ENCODE measurements around the gene MBD5. TPM values are rescaled to one million over a fixed set of nuclear protein-coding genes. Genes with fewer than 3 reads are reported as not detected.
A peak's percentile ranks its signal among the peaks of the same experiment; 100 is the strongest.

MBD5 gene
- total RNA-seq, 1 experiment from 2014 or later = 25.1 TPM

DNA sequence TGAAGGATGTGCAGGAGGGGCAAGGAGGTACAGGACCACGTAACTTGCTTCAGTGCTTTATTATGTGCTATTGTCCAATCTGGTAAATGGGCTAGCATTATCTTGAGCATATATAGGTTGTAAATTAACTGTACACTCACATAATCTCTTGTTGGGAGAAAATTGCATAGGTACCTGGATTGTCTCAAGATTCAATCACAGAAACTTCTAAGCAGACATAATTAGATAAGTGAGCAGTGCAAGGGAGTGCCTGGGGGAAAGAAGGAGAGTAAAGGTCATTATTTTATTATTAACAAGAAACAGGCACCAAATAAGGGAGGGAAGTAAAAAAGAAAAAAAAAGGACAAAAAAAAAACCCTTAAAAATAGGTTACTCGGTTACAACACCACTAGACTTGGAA lies 186.2 kb downstream of the MBD5 start:
- DNase-seq (ENCODE audit: extremely low read depth, low read depth) = no peak

DNA sequence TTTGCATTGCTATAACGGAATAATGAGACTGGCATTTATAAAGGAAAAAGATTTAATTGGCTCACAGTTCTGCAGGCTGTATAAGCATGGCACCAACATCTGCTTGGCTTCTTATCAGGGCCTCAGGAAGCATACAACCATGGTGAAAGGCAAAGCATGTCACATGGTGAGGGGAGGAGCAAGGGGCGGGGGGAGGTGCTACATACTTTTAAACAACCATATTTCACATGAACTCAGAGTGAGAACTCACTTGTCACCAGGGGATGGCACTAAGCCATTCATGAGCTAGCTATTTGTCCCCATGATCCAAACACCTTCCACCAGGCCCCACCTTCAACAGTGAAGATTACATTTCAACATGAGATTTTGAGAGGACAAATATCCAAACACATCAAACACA lies 188.7 kb downstream of the MBD5 start:
- no peak for DNase-seq (ENCODE audit: extremely low read depth, low read depth)

DNA sequence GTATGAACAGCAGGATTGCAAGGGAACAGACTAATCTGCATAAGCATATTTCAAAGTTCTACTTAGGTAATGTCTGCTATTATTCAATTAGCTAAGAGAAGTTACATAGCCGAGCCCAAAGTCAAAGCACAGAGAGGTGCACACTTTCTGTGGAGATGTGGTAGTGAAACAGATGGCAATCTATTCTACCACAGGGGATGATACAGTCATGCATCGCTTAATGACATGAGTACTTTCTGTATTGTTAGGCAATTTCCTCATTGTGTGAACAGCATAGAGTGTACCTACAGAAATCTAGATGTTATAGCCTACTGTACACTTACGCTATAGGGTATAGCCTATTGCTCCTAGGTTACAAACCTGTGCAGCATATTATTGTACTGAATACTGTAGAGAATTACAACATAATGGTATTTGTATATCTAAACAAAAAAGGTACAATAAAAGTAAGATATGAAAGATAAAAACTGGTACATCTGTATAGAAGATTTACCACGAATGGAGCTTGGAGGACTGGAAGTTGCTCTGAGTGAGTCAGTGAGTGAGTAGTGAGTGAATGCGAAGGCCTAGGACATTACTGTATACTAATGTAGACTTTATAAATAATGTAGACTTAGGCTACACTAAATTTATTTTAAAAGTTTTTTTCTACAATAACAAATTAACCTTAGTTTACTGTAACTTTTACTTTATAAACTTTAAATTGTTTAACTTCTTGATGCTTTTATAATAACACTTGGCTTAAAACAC lies 197.6 kb downstream of the MBD5 start:
- no peak for DNase-seq (ENCODE audit: extremely low read depth, low read depth)

DNA sequence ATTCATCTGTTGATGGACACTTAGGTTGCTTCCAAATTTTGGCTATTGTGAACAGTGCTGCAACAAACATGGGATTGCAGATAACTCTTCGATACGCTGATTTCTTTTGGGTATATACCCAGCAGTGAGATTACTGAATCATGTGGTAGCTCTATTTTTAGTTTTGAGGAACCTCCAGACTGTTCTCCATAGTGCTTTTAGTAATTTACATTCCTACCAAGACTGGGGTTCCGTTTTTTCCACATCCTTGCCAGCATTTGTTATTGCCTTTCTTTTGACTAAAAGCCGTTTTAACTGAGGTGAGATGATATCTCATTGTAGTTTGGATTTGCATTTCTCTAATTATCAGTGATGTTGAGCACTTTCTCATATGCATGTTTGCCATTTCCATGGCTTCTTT lies 200.3 kb downstream of the MBD5 start:
- DNase-seq (ENCODE audit: extremely low read depth, low read depth) = no peak

DNA sequence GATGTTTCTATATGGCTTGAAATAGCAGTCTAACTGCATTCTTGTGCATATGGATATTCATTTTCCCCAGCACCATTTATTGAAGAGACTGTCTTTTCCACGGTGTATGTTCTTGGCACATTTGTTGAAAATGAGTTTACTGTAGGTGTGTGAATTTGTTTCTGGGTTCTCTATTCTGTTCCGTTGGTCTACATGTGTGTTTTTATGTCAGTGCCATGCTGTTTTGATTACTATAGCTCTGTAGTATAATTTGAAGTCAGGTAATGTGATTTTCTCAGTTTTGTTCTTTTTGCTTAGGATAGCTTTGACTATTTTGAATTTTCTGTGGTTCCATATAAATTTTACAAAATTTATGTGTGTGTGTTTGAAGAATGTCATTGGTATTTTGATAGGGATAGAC lies 201.0 kb downstream of the MBD5 start:
- DNase-seq (ENCODE audit: extremely low read depth, low read depth) = no peak

DNA sequence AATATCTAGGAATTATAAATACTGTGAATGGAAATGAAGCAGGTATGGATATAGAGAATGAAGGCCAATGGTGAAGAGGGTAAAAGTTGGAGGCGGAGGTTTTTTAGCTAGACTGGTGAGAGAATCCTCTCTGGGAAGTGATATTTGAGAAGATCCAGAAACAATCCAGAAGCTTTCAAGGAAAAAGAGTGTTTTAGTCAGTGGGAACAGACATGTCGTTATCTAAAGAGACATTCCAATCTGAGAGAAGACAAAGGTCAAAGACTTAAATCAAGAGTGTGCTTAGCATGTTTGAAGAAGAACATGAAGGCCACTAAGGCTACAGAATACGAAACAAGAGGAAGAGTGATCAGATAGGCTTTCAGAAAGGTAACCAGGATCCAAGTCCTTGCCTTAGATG lies 211.0 kb downstream of the MBD5 start:
- no peak for DNase-seq (ENCODE audit: extremely low read depth, low read depth)

DNA sequence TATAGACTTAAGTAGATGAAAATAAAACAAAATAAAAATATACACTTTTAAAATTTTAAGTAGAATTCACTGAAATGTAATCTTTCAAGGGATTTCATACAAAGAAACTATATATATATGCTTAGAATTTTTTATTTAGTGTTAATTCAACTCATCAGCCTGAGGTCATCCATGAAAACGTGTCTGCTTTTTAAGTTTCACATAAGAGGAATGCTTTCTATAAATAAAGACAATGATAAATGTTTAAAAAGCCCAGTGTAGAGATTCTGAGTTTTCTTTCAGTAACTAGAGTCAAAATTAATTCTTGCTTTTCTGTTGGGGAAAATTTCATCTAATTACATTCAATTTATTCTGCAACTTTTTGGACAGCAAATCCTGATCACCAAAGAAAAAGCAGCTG lies 213.3 kb downstream of the MBD5 start:
- DNase-seq (ENCODE audit: extremely low read depth, low read depth) = no peak

DNA sequence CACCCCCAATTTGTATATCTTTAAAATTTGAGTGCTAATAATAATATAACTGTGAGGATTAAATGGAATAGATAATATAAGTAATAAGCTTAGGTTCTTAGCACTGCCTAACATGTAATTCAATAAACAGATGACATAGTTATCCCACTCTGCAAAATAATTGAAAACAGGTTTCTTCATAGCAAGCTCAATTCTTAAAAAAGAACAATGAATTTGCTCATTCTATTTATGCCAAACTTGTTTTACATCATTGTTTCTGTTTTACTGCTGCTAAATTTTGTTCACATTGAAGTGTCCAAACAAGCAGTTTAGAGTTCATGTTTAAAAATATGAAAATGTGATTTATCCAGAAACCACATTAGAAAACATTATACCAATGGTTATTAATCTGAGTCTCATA lies 217.0 kb downstream of the MBD5 start:
- DNase-seq (ENCODE audit: extremely low read depth, low read depth) = no peak

DNA sequence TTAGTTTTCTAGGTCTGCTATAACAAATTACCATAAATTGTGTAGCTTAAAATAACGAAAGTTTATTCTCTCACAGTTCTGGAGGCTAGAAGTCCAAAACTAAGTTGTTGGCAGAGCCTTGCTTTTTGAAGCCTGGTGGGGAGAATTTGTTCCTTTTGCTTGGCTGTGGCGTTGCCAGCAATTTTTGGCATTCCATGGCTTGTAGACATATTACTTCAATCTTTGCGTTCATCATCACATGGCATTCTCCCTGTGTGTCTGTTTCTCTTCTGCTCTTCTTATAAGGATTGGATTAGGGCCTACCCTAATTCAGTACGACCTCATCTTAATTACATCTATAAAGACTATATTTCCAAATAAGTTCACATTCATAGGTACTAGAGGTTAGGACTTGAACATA lies 217.7 kb downstream of the MBD5 start:
- DNase-seq (ENCODE audit: extremely low read depth, low read depth) = no peak

DNA sequence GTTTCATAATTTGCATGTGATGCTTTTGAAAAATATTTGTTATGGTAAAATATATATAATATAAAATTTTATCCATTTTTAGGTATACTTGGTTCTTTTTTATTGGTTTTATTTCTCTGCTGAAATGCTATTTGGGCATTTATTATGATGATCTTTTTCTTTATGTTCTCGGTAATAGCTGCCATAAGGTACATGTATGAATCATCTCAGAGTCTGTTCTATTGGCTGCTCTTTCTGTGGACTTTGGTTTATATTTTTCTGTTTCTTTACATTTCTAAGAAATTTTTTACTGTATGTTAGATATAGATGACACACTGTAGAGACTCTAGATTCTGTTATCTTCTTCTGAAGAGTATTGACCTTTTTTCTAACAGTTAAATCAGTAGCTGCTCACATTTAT lies 219.9 kb downstream of the MBD5 start:
- DNase-seq (ENCODE audit: extremely low read depth, low read depth) = no peak

DNA sequence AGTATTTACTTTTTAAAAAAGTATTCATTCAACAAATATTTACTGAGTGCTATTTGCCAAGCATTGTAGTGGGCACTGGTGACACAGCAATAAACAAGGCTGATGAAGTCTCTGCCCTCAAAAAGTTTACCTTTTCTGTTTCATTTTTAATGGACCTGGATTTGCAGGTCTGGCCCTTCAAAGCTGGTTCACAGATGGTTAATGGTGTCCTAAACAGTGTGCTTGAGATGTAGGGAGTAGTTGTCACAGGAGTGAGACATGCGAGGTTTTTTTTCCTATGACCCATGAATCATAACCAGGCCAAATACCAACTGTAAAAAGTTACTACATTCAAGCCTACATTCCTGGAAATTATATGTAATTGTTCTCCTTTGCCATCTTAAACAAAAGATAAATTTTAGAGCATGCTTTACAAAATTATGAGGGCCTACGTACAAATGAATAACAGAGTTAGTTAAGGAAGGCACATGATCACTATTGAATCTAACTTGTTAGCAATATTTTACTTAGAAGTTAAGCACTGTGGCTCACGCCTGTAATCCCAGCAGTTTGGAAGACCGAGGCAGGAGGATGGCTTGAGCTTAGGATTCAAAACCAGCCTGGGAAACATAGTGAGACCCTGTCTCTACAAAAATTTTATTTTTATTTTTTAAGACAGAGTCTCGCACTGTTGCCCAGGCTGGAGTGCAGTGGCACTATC lies 223.9 kb downstream of the MBD5 start:
- peak; percentile 47 for DNase-seq (ENCODE audit: extremely low read depth, low read depth)

DNA sequence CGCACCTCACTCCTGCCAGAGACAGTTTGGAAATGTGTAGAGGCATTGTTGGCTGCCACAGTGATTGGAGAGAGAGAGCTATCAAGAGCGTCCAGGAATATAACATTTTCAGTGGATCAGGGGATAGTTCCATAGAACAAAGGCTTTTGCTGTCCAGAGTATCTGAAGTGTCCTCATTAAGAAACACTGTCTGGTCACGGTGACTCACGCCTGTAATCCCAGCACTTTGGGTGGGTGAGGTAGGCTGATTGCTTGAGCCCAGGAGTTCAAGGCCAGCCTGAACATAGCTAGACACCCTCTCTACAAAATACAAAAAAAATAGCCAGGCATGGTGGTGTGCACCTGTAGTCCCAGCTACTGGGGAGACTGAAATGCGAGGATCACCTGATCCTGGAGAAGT lies 231.1 kb downstream of the MBD5 start:
- DNase-seq (ENCODE audit: extremely low read depth, low read depth) = no peak

DNA sequence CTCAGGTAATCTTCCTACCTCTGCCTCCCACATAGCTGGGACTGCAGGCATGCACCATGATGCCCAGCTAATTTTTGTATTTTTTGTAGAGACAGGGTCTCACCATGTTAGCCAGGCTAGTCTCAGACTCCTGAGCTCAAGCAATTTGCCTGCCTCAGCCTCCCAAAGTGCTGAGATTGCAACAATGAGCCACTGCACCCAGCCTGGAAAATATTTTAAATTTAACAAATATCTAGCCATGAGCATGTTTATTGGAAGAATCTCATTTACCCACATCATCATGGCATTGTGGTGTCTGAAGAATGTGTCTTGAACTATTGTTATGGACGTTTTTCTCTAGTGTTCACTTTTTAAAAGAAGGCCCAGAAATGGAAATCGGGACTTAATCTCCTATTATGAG lies 231.8 kb downstream of the MBD5 start:
- DNase-seq (ENCODE audit: extremely low read depth, low read depth) = no peak

DNA sequence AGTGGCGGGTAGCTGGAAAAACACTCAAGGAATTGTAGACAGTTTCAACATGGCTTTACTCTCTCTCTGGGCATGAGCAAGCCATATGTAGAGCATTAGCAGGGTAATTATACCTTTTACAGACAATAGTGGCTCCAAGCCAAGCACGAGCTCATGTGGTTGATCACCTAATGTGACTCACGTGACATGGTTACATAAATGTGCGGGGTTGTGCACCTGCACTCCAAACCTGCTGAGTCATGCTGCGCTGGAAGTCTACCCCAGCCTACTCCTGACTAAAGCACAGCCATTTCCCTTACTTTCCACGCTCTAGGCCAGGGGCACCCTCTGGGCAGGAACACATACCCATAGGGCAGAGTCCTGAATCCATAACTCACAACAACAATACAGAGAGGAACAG lies 232.8 kb downstream of the MBD5 start:
- no peak for DNase-seq (ENCODE audit: extremely low read depth, low read depth)

DNA sequence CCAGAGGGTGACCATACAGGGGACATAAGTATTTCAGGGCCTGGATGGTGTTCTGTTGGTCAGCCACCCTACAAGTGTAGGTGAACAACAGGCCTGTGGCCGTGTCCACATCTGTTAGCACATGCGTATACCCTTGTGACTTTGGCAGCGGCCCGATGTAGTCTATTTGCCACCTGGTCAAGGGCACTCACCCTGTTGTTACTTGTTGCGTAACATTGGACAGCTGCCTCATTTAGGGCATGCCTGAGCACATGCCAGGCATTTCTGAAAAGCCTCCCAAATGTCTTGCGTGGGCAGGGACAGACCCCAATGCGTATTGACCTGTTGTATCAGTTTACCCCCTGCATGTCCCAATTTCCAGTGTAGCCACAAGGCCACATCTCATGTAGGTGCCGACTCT lies 235.0 kb downstream of the MBD5 start:
- DNase-seq (ENCODE audit: extremely low read depth, low read depth) = no peak

DNA sequence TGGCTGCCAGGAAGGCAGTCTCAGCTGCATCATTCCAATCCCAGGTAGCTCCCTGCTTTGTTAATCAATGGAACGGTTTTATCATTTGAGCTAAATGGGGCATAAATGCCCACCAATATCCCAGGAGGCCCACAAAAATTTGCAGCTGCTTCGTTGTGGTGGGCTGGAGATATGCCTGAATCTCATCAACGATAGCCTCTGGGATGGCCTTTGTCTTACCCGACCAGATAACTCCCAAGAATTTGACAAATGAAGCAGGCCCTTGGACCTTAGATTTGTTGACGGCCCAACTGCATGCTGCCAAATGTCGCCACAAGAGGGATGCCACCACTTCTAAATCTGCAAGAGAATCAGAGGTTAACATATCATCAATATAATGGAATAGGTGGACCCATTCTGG lies 236.4 kb downstream of the MBD5 start:
- no peak for DNase-seq (ENCODE audit: extremely low read depth, low read depth)

DNA sequence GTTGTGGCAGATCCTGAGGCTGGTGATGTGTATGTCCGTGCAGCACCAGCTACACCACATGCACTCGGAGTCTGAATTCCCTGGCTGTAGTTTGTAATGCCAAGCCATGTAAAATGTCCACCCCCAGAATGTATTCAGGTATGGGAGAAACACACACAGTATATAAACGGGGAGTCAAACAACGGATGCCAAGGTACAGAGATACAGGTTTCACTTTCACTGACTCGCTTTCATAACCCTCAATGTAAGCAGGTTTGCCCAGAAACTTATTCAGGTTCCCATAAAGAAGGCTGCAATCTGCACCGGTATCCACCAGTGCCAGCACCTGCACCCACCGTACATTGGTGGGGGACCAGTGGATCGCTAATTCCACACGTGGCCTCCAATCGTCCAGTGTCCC lies 237.2 kb downstream of the MBD5 start:
- DNase-seq (ENCODE audit: extremely low read depth, low read depth) = no peak

DNA sequence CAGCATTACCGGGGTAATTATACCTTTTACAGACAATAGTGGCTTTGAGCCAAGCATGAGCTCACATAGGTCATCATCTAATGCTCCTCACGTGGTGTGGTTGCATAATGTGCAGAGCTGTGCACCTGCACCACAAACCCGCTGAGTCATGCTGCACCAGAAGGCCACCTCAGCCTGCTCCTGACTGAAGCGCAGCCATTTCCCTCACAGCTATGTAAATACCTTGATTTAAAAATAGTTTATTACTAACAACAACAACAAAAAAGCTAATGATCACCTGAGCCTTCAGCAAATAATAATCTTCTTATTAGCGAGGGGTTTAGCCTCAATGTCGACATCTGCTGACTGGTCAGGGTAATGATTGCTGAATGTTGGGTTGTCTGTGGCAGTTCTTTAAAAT lies 238.8 kb downstream of the MBD5 start:
- no peak for DNase-seq (ENCODE audit: extremely low read depth, low read depth)

DNA sequence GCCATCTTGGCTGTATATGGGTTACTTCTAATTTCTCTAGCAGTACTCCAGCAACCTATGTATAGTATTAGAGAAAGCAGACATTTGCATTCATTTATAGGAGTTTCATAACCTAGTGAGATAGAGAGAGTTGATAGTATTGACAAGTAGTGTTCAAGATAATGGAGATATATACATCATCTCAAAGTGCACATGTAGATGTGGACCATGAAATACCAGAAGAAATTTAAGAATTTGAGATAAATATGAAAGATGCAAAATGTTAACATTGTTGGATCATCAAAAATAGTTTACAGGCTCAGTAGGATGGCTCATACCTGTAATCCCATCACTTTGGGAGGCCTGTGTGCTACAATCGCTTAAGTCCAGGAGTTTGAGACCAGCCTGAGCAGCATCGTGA lies 243.0 kb downstream of the MBD5 start:
- DNase-seq (ENCODE audit: extremely low read depth, low read depth) = no peak

DNA sequence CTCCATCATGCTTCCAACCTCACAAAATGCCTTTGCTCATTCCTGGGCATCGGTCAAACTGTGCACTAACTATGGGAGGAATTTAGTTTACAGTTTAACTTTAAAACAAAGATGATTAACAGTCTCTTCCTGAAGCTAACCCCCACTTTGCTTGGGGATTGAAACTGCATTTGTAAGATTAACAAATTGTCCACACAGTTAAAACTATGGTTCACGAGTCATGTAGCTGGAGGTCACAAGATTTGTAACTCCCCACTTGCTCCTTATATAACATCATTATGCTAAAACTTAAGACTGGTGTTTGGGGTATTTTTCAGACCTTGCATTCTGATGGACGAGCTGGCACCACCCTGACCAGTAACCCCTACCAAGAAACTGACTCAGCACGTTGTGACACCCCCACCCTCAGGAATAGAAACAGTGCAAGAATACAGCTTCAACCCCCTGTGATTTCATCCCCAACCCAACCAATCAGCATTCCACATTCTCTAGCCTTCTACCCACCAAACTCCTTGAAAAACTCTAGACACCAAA lies 252.3 kb downstream of the MBD5 start:
- no peak for DNase-seq (ENCODE audit: extremely low read depth, low read depth)

DNA sequence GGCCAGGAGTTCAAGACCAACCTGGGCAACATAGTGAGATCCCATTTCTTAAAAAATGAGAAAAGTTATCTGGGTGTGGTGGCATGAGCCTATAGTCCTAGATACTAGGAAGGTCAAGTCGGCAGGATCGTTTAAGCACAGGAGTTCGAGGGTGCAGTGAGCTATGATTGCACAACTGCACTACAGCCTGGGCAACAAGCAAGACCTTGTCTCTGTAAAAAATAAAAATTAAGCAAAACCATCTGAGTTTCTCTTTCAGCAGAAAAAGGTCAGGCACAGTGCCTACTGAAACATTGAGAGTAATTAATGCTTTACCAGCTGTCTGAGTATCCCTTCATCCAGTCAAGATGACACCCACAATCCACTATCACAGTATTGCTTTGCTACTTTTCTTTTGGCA lies 258.3 kb downstream of the MBD5 start:
- DNase-seq (ENCODE audit: extremely low read depth, low read depth) = no peak

DNA sequence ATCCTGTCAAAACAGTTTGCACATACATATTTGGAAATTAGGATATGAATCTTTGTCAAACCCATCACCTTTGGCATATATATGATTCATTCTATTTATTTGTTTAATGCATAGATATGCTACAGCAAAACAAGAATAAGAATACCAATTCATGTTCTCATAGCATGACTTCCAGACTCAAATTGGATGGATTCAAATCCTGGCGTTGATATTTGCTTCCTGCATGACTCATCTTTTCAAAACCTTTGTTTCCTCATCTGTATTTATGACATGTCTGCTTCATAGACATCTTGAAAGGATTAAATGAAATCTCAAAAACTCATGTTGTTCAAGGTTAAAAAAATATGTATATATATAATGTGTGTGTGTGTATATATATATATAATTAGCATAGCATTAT lies 261.3 kb downstream of the MBD5 start:
- peak; percentile 6 for DNase-seq (ENCODE audit: extremely low read depth, low read depth)
